ENCODE results near the gene BNIP5.
"Not testable (repeated sequence)": the region's sequence is repeated elsewhere in the genome, so short reads cannot be mapped to it uniquely, and the experiment has no call there.

BNIP5 gene

DNA sequence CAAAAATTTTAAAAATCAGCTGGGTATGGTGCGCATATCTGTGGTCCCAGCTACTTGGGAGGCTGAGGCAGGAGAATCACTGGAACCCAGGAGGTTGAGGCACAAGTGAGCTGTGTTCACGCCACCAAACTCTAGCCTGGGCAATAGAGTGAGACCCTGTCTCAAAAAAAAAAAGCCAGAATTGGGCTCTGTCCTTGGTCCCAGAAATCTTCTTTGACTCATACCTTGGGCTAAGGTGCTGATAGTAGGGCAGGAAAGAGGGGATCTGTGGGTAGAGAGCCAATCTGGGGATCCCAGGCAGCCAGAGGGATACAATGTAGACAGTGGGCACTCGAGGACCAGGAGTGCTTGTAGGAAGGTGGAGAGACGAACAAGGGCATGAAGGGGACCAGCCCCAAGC, 37.5 kb upstream of the BNIP5 start:
- Histone ChIP-seq H3K36me3 (ENCODE audit: insufficient read depth, low read length) (no peaks in the 10 kb centered on the region), H3K4me3 (ENCODE audit: low read length) (no peak overlapping the region), H2AFZ (ENCODE audit: low read depth, low read length) (no peak overlapping the region)

DNA sequence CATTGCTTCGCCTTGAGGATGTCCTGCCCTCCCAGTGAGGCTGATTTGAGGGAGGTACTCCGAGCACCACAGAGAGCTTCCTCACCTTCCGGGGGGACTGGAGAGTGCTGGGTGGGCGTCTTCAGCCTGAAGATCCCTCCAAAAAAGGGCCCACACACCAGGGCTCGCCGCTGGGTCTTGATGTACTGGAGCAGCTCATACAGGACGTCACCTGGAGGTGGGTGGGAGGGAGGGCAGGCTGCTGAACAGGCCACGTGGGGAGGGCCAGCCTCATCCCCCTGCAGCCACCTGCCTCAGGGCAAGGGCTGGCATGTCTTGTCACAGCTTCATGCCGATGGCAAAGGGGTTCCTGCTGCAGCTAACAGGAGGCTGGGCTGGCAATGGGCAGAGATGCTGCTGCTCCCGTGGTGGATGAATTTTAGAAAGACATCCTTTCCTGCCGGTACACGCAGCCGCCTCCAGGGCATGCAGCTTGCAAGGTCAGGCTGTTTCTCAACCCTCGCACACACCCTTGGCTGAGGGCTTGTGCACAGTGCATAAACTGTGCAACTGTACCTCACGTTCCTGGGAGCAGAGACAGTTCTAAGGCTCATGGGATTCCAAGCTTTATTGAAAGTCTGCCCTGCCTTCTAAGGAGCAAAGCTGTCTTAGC, 36.8 kb upstream of the BNIP5 start:
- Histone ChIP-seq H3K27me3 (ENCODE audit: insufficient read depth, low read length) (peaks cover 15% of the 10 kb centered on the region), H3K4me3 (ENCODE audit: low read length) (no peak overlapping the region)

More for the DNA sequence above, 37.5 kb upstream of the BNIP5 start:
- H3K27me3 ChIP-seq (ENCODE audit: insufficient read depth, low read length) = peaks cover 15% of the 10 kb centered on the region
- no peaks in the 10 kb centered on the region for H3K9me3 ChIP-seq (ENCODE audit: low read length)
- H3K4me1 ChIP-seq (ENCODE audit: insufficient read depth, low read length) = no peaks in the 10 kb centered on the region

DNA sequence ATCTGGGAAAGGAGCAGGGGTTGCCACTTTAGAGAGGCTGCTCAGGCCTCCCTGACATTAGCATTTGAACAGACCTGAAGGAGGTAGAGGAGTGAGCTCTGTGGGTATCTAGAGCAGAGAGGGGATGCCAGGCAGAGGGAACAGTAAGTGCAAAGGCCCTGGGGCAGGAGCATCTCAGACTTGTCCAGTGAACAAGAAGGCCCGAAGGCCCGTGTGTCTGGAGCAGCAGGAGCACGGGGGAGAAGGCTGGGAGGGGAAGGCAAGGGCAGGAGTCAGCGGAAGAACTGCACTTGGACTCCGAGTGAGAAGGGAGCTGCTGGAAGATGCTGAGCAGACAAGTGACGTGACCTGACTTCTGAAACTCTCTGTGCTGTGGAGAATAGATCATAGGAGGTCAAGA, 35.4 kb upstream of the BNIP5 start:
- peaks cover 20% of the 10 kb centered on the region for H3K27me3 ChIP-seq (ENCODE audit: insufficient read depth, low read length)
- no peaks in the 10 kb centered on the region for H3K9me3 ChIP-seq (ENCODE audit: low read length)
- no peak overlapping the region for H3K4me3 ChIP-seq (ENCODE audit: low read length)
- no peak overlapping the region for H2AFZ ChIP-seq (ENCODE audit: low read depth, low read length)
- H3K36me3 ChIP-seq (ENCODE audit: insufficient read depth, low read length) = no peaks in the 10 kb centered on the region
- H3K4me1 ChIP-seq (ENCODE audit: insufficient read depth, low read length) = no peaks in the 10 kb centered on the region

More for the DNA sequence above, 36.8 kb upstream of the BNIP5 start:
- Histone ChIP-seq H2AFZ (ENCODE audit: low read depth, low read length) (no peak overlapping the region), H3K36me3 (ENCODE audit: insufficient read depth, low read length) (no peaks in the 10 kb centered on the region), H3K9me3 (ENCODE audit: low read length) (no peaks in the 10 kb centered on the region), H3K4me1 (ENCODE audit: insufficient read depth, low read length) (no peaks in the 10 kb centered on the region)

DNA sequence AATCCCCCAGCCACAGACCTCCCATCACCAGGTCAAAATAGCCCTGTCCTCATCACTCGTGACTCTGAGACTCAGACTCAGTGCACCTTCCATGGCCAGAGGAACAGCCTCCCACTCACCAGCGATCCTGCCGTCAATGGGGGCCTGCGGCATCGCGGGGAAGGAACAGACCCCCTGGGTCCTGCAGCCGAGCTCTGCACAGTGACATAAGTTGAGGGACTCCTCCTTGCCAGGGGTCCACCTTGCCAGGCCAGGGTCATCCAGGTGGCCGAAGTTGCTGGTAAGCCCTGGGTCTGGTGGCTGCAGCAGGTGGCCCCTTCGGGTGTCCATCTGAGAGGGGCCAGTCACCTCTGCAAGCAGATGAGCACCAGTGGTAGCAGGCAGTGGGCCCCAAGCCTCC, 34.5 kb upstream of the BNIP5 start:
- H3K9me3 ChIP-seq (ENCODE audit: low read length) = no peaks in the 10 kb centered on the region
- H3K36me3 ChIP-seq (ENCODE audit: insufficient read depth, low read length) = no peaks in the 10 kb centered on the region
- H2AFZ ChIP-seq (ENCODE audit: low read depth, low read length) = no peak overlapping the region

DNA sequence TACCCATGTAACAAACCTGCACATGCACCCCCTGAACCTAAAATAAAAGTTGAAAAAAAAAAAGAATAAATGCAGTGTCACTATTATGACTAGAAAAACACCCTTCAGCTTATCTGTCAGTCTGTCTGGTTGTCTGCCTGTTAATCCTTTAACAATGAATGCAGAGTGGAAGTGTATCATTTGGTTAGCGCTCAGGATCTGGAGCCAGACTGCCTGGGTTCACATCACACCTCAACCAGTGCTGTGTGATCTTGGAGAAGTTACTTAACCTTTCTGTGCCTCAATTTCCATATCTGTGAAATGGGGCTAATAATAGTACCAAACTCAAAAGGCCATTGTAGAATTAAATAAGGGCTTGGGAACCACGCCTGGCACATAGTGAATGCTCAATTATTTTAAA, 34.0 kb upstream of the BNIP5 start:
- H2AFZ ChIP-seq (ENCODE audit: low read depth, low read length) = no peak overlapping the region
- H3K9me3 ChIP-seq (ENCODE audit: low read length) = no peaks in the 10 kb centered on the region
- no peak overlapping the region for H3K4me3 ChIP-seq (ENCODE audit: low read length)
- peaks cover 20% of the 10 kb centered on the region for H3K27me3 ChIP-seq (ENCODE audit: insufficient read depth, low read length)
- H3K4me1 ChIP-seq (ENCODE audit: insufficient read depth, low read length) = no peaks in the 10 kb centered on the region
- H3K36me3 ChIP-seq (ENCODE audit: insufficient read depth, low read length) = no peaks in the 10 kb centered on the region

More for the DNA sequence above, 34.5 kb upstream of the BNIP5 start:
- H3K4me1 ChIP-seq (ENCODE audit: insufficient read depth, low read length) = no peaks in the 10 kb centered on the region
- H3K4me3 ChIP-seq (ENCODE audit: low read length) = no peak overlapping the region
- peaks cover 20% of the 10 kb centered on the region for H3K27me3 ChIP-seq (ENCODE audit: insufficient read depth, low read length)

DNA sequence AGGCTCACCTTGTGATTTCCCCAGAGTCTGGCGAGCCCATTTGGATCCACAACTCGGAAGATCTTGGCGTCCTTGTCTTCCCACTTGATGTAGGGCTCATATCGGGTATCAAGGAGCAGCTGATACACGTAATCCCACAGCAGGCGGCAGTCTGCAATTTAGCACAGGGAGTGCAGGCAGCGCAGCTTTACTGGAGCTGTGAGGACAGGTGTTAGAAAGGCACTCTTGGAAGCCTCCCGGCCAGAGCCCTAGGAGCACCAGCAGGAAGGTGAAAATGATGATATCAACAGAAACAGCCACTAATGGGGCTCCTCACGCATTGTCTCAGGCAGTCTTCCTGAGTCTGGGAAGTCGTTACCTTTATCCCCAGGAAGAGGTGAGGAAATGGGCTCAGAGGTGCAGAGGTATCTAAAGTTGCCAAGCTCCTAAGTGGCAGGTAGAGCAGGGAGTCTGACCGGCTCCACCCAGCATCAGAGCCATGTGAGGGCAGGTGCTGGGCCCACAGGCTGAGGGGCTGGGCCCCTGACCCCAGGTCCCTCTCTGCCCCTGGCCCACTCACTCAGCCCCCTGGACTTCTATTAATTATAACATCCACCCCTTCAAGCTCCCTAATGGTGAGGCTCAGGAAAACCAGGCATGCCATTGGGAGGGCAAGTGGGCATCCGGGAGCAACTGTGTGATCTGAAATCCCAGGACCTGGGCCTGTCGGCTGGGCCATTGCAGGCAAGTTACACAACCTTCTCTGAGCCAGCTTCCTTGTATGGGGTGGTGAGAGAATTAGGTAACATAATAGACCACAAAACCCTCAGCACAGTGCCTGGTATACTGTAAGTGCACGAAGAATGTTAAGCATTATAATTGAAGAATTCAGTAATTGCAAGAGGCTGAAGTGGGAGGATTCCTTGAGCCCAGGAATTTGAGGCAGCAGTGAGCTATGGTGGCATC, 32.5 kb upstream of the BNIP5 start:
- peaks cover 17% of the 10 kb centered on the region for H3K27me3 ChIP-seq (ENCODE audit: insufficient read depth, low read length)
- H3K9me3 ChIP-seq (ENCODE audit: low read length) = no peaks in the 10 kb centered on the region
- no peak overlapping the region for H2AFZ ChIP-seq (ENCODE audit: low read depth, low read length)
- no peaks in the 10 kb centered on the region for H3K36me3 ChIP-seq (ENCODE audit: insufficient read depth, low read length)
- no peaks in the 10 kb centered on the region for H3K4me1 ChIP-seq (ENCODE audit: insufficient read depth, low read length)
- H3K4me3 ChIP-seq (ENCODE audit: low read length) = no peak overlapping the region

DNA sequence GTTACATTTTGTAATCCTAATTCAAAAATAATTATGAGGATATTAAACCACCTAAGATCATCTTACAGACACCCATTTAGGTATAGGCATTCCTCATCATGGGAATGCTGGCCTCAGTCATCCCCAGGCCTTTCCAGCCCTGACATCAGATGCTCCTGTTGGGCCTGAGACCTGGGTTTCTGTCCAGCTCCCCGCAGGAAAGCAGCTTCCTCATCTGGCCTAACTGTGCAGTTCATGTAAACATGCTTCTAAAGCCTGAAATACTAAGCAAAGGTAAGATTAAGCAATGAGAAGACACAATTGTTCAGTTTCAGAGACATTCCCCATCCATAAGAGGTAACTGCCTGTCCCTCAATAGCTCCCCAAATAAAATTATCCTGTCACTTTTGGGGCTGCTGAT, 31.7 kb upstream of the BNIP5 start:
- no peak overlapping the region for H2AFZ ChIP-seq (ENCODE audit: low read depth, low read length)
- H3K4me1 ChIP-seq (ENCODE audit: insufficient read depth, low read length) = no peaks in the 10 kb centered on the region
- H3K4me3 ChIP-seq (ENCODE audit: low read length) = no peak overlapping the region
- no peaks in the 10 kb centered on the region for H3K36me3 ChIP-seq (ENCODE audit: insufficient read depth, low read length)
- peaks cover 16% of the 10 kb centered on the region for H3K27me3 ChIP-seq (ENCODE audit: insufficient read depth, low read length)
- no peaks in the 10 kb centered on the region for H3K9me3 ChIP-seq (ENCODE audit: low read length)

DNA sequence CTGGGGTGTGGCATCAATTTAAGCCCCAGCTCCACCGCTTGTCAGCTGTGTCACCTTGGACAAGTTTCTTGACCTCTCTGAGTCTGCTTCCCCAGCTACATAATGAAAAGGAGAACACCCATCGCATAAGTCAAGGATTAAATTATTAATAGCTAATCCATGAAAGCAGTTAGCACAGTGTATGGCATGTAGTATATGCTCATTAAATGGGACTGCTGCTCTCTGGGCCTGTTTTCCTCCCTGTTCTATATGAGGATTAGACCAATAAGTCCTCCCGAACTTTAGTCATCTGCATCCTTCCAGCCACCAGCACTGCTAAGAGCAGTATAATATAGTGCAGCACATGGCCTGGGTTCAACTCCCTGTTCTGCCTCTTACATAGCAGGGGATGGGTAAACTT, 31.1 kb upstream of the BNIP5 start:
- no peaks in the 10 kb centered on the region for H3K36me3 ChIP-seq (ENCODE audit: insufficient read depth, low read length)
- no peak overlapping the region for H3K4me3 ChIP-seq (ENCODE audit: low read length)
- no peaks in the 10 kb centered on the region for H3K9me3 ChIP-seq (ENCODE audit: low read length)
- no peak overlapping the region for H2AFZ ChIP-seq (ENCODE audit: low read depth, low read length)
- peaks cover 16% of the 10 kb centered on the region for H3K27me3 ChIP-seq (ENCODE audit: insufficient read depth, low read length)
- no peaks in the 10 kb centered on the region for H3K4me1 ChIP-seq (ENCODE audit: insufficient read depth, low read length)

DNA sequence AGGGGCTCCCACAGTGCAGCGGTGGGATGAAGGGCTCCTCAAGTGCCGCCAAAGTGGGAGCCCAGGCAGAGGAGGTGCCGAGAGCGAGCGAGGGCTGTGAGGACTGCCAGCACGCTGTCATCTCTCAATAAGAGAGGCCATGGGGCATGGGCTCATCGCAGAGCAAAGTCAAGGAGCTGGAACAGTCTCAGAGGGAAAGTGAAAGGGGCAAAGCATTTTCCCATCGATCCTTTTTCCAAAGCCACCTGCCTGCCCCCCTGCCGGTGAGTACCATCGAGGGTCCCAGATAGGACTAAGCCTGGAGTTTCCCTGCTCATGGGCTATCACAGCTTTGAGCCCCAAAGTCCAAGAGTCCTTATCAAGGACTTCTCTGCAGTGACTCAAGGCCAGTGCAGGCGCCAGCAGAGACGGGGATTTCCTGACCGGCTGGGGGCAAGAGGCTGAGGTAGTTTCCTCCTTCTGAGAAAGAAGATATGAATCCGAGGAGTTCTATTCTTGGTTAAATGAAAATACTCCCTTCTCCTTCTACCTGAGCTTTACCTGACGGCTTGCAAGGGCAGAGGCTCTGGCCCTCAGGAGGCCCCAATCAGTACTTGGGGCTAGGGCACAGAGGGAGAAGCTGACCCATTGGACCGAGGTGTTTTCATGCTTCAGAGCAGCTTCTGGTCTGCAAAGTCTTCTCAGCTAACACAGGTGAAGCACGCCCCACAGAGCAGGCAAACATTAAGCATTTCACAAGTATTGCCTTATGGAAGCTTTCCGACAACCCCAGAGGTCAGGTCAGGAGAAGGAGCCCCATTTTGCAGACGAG, 28.2 kb upstream of the BNIP5 start:
- Histone ChIP-seq H2AFZ (ENCODE audit: low read depth, low read length) (no peak overlapping the region), H3K4me1 (ENCODE audit: insufficient read depth, low read length) (peaks cover 2% of the 10 kb centered on the region), H3K36me3 (ENCODE audit: insufficient read depth, low read length) (no peaks in the 10 kb centered on the region), H3K27me3 (ENCODE audit: insufficient read depth, low read length) (peaks cover 9% of the 10 kb centered on the region), H3K4me3 (ENCODE audit: low read length) (no peak overlapping the region), H3K9me3 (ENCODE audit: low read length) (no peaks in the 10 kb centered on the region)

DNA sequence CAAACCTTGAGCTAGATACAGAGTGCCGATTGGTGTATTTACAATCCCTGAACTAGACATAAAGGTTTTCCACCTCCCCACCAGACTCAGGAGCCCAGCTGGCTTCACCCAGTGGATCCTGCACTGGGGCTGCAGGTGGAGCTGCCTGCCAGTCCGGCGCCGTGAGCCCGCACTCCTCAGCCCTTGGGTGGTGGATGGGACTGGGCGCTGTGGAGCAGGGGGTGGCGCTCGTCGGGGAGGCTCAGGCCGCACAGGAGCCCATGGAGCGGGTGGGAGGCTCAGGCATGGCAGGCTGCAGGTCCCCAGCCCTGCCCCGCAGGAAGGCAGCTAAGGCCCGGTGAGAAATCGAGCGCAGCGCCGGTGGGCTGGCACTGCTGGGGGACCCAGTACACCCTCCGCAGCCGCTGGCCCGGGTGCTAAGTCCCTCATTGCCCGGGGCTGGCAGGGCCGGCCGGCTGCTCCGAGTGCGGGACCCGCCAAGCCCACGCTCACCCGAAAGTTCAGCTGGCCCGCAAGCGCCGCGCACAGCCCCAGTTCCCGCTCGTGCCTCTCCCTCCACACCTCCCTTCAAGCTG, 27.5 kb upstream of the BNIP5 start:
- H3K9me3 ChIP-seq (ENCODE audit: low read length); H3K4me1 ChIP-seq (ENCODE audit: insufficient read depth, low read length); H3K36me3 ChIP-seq (ENCODE audit: insufficient read depth, low read length); H3K4me3 ChIP-seq (ENCODE audit: low read length); H3K27me3 ChIP-seq (ENCODE audit: insufficient read depth, low read length); H2AFZ ChIP-seq (ENCODE audit: low read depth, low read length): not testable (repeated sequence)

DNA sequence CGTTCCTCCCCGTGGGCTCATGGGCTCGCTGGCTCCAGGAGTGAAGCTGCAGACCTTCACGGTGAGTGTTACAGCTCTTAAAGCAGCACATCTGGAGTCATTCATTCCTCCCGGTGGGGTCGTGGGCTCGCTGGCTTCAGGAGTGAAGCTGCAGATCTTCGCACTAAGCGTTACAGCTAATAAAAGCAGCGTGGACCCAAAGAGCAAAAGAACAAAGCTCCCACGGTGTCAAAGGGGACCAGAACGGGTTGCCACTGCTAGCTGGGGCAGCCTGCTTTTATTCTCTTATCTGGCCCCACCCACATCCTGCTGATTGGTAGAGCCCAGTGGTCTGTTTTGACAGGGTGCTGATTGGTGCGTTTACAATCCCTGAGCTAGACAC, 26.7 kb upstream of the BNIP5 start:
- H3K36me3 ChIP-seq (ENCODE audit: insufficient read depth, low read length); H2AFZ ChIP-seq (ENCODE audit: low read depth, low read length); H3K4me1 ChIP-seq (ENCODE audit: insufficient read depth, low read length); H3K4me3 ChIP-seq (ENCODE audit: low read length); H3K9me3 ChIP-seq (ENCODE audit: low read length); H3K27me3 ChIP-seq (ENCODE audit: insufficient read depth, low read length): not testable (repeated sequence)

DNA sequence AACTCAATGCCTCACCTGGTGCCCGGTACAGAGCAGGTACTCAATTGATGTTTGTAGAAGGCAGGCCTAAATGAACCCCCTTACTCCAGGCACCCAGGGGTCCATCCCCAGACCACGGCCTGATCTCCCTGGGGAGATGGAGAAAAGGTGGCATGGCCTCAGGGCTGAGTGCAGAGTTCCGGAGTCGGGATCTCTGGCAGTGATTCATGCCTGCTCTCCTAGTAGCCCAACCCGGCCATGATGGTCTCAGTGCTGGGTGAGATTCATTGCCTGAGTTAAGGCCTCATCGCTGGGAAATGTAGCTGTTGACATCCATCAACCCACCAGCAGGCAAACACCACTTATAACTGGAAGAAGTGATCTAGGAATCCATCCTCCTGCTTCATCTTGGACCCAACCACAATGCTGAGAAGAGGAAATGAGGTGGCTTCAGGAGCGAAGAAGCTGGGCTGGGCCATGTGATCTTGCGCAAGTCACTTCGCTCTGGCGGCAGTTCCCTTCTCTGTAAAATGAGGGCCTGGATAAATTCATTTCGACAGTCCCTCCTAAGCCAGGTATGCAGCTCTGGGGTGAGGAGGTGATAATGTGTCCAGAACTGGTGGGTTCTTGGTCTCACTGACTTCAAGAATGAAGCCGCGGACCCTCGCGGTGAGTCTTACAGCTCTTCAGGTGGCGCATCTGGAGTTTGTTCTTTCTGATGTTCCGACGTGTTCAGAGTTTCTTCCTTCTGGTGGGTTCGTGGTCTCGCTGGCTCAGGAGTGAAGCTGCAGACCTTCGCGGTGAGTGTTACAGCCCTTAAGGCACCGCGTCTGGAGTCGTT, 26.1 kb upstream of the BNIP5 start:
- no peak overlapping the region for H3K4me3 ChIP-seq (ENCODE audit: low read length)
- H3K36me3 ChIP-seq (ENCODE audit: insufficient read depth, low read length) = no peaks in the 10 kb centered on the region
- no peaks in the 10 kb centered on the region for H3K9me3 ChIP-seq (ENCODE audit: low read length)
- peaks cover 3% of the 10 kb centered on the region for H3K27me3 ChIP-seq (ENCODE audit: insufficient read depth, low read length)
- H3K4me1 ChIP-seq (ENCODE audit: insufficient read depth, low read length) = peaks cover 12% of the 10 kb centered on the region
- H2AFZ ChIP-seq (ENCODE audit: low read depth, low read length) = no peak overlapping the region

Measured in neuron (in vitro differentiated cells).